DND-41 (cell line): ENCODE data around the gene MARS1.

Source experiments
- EZH2 ChIP-seq: IDR thresholded peaks from 3 replicates; pipeline ENCODE4 v1.6.1; 2012; ENCODE audit warnings: borderline replicate concordance, low read depth, mild to moderate bottlenecking, moderate library complexity, low read length, inconsistent platforms; ENCODE audit not compliant: severe bottlenecking
- TF ChIP-seq, protein P1 (sequence below): IDR thresholded peaks from 2 replicates; pipeline ENCODE4 v1.5.1; 2012; ENCODE audit warnings: borderline replicate concordance, low read length, moderate library complexity, mild to moderate bottlenecking; ENCODE audit not compliant: poor library complexity, severe bottlenecking; ENCODE audit errors: extremely low read depth

DNA sequence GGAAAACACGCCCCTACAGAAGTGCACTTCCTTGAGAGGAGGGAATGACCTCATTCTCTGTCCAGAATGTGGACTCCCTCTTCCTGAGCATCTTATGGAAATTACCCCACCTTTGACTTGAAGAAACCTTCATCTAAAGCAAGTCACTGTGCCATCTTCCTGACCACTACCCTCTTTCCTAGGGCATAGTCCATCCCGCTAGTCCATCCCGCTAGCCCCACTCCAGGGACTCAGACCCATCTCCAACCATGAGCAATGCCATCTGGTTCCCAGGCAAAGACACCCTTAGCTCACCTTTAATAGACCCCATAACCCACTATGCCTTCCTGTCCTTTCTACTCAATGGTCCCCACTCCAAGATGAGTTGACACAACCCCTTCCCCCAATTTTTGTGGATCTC is 37.8 kb upstream of the MARS1 start:
- TF ChIP-seq, protein P1, sequence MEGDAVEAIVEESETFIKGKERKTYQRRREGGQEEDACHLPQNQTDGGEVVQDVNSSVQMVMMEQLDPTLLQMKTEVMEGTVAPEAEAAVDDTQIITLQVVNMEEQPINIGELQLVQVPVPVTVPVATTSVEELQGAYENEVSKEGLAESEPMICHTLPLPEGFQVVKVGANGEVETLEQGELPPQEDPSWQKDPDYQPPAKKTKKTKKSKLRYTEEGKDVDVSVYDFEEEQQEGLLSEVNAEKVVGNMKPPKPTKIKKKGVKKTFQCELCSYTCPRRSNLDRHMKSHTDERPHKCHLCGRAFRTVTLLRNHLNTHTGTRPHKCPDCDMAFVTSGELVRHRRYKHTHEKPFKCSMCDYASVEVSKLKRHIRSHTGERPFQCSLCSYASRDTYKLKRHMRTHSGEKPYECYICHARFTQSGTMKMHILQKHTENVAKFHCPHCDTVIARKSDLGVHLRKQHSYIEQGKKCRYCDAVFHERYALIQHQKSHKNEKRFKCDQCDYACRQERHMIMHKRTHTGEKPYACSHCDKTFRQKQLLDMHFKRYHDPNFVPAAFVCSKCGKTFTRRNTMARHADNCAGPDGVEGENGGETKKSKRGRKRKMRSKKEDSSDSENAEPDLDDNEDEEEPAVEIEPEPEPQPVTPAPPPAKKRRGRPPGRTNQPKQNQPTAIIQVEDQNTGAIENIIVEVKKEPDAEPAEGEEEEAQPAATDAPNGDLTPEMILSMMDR = no peak
- no peak for TF ChIP-seq EZH2
